Activated CD4-positive, CD25-positive, alpha-beta regulatory T cell treated with anti-CD3 and anti-CD28 coated beads, Interleukin-2, amount 50 U/mL, for 24 hours (primary cell): ENCODE results near the gene CD3D.

Experiments used
- ATAC-seq, 2 donors: fragments of 150-1000 bp; cut with Tn5 transposase; one replicate each; pipeline ENCODE4 v1.10.0; 2021; ENCODE audit warnings: mild to moderate bottlenecking in 1 of 2, moderate library complexity in 1 of 2

The CD3D gene

DNA sequence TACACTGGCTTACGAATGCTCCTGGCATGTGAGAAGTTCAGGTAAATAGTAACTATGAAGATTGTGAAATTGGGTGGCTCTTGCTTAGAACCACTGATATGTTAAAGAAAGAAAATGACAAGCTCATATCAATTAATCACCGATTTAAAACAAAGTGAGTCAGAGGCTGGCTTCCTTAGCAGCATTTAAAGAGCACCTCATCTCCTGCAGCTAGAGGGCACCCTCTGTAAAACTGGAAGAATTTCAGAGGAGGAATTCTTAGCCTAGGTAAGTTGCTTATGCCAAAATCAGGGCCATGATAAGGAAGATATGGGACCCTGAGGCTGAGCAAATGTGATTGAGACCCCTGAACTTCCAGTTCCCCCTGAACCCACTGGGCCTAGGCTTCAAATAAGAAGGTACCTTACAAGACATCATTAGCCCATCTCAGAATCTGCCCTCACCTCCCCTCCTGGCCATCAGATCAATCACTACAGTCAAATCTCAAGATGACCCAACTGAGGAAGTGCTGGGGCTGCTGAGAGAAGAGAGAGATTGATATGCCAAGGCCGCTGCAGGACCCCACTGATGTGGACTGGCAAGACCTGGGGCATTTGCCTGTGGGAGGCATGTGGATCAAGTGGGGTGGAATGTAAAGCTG lies 46.6 kb downstream of the CD3D start:
- ATAC-seq = peak; percentile 90 to 94

- no peak for ATAC-seq
These were observed 47.3 kb downstream of the CD3D start for GRCh38 chr11:118295199-118295598.

- ATAC-seq = no peak
These were observed 48.5 kb downstream of the CD3D start for GRCh38 chr11:118294053-118294452.

DNA sequence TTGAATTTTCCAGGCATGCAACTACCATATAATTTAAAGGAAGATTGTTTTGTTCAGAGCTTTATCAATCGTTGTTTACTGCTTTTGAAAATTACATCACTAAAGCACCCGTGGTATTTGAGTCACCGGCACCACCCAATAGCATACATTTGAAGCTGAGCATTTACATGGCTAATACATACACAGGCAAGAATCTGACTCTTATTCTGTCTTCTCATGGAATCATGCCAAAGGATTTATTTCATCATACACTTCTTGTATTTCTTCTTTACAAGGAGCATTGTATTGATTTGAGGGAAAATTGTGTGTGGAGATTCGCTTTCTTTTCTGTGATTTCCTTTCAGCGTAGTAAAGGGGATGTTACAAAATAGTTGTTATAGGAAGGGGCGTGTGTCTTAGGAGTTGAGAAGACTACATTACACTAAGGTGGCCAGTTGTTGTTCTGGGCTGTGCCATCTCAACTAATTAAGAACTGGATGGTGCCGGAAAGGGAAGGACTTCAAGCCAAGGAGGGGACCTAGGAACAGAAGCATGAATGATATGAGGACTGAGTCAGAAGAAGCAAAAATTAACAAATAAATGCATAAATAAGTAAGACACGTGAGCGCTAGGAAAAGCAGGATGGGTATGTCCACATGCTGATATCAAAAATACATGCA lies 50.9 kb downstream of the CD3D start:
- ATAC-seq = no peak

GRCh38 chr11:118290923-118291322 lies 51.6 kb downstream of the CD3D start:
- peak; percentile 22 to 50 for ATAC-seq

- no peak for ATAC-seq
These were observed 53.1 kb downstream of the CD3D start for GRCh38 chr11:118289401-118289800.
